Measurements from ENCODE around the gene PRR5L. TPM values are rescaled to one million over a fixed set of nuclear protein-coding genes. Genes with fewer than 3 reads are reported as not detected.

The PRR5L gene
- total and polyA plus RNA-seq, 2 experiments from 2014 or later = 3.1 to 8.9 TPM

GRCh38 chr11:36454941-36455631 is 159.0 kb downstream of the PRR5L start:
- H3K4me3 Mint-ChIP-seq = no peak overlapping the region
- H2AFZ ChIP-seq = peak overlapping the region; percentile 66

More at GRCh38 chr11:36454941-36455631, 159.0 kb downstream of the PRR5L start:
- Mint-ChIP-seq H3K4me1 (peaks cover 28% of the 10 kb centered on the region), H3K9me3 (no peaks in the 10 kb centered on the region; the same call in 2 of the 3 replicates), H3K36me3 (ENCODE audit: low read depth) (no peaks in the 10 kb centered on the region; the same call in 2 of the 3 replicates), H3K27ac (peak overlapping the region; percentile 59), H3K27me3 (ENCODE audit: insufficient read depth, low read depth, poor library complexity) (peaks cover 3% of the 10 kb centered on the region)
- Histone ChIP-seq H3K27ac (ENCODE audit: low read depth) (no peak overlapping the region), H3K36me3 (ENCODE audit: insufficient read depth) (no peaks in the 10 kb centered on the region), H3K79me2 (replicated peaks; ENCODE audit: insufficient read depth) (no peaks in the 10 kb centered on the region), H4K20me1 (replicated peaks; ENCODE audit: insufficient read depth) (no peaks in the 10 kb centered on the region), H3F3A (replicated peaks; ENCODE audit: low read depth) (no peaks in the 10 kb centered on the region), H3K4me2 (peak overlapping the region; percentile 26; the same call in 1 of the 2 replicates), H3K9me2 (ENCODE audit: insufficient read depth) (no peaks in the 10 kb centered on the region), H3K4me3 (no peak overlapping the region), H3K27me3 (ENCODE audit: insufficient read depth) (no peaks in the 10 kb centered on the region), H3K4me1 (ENCODE audit: insufficient read depth) (peaks cover 14% of the 10 kb centered on the region)
- TF ChIP-seq ETS1 (IDR thresholded peaks at IDR 0.05) = no peak
- TF ChIP-seq STAT1 (IDR thresholded peaks at IDR 0.05; ENCODE audit: unreplicated experiment) = no peak
- TF ChIP-seq CTCF (conservative IDR thresholded peaks at IDR 0.05; ENCODE audit: low read depth in 2 of 2) = no peak
- TF ChIP-seq POLR2AphosphoS5 (IDR thresholded peaks at IDR 0.05; ENCODE audit: low read depth) = no peak
- no peak for TF ChIP-seq EZH2 (IDR thresholded peaks at IDR 0.05; ENCODE audit: low read depth, unreplicated experiment)
- TF ChIP-seq ZNF114 (CRISPR knock-in tag; IDR thresholded peaks at IDR 0.05) = no peak
- no peak for TF ChIP-seq REST (IDR thresholded peaks at IDR 0.05; ENCODE audit: unreplicated experiment)
- no peak for TF ChIP-seq NANOG (IDR thresholded peaks at IDR 0.05; ENCODE audit: borderline replicate concordance)
- ATAC-seq (peak; percentile 90), DNase-seq (ENCODE audit: low spot score) (peak; percentile 37)

Measured in GM23338 (cell line).